ENCODE data around the gene TMEM132D. TPM values are rescaled to one million over a fixed set of nuclear protein-coding genes. Genes with fewer than 3 reads are reported as not detected.
A peak's percentile ranks its signal among the peaks of the same experiment; 100 is the strongest.

TMEM132D gene
- total RNA-seq, 1 experiment from 2014 or later: 0.26 TPM

DNA sequence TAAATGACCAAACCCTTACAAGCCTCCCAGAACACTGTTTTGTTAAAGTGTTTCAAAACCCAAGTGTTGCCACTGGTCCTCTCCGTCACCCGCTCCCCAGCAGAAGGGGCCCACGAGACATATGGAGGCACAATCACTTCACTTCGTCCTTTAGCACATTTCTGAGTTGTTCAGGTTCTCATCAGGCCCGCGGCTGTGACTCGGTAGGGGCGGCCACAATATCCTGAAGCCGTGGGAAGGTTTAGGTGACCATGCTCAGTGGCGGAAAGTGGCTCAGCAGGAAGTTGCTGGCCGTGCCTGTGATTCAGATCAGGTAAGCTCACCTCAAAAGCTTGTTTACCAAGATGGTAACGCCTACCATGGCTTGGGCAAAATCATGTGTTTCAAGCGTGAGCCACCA lies 823.0 kb downstream of the TMEM132D start:
- Histone ChIP-seq H3K27ac (no peak overlapping the region; the same call in 1 of the 2 replicates), H3K4me3 (no peak overlapping the region), H3K4me1 (peaks cover 40% of the 10 kb centered on the region), H3K27me3 (no peaks in the 10 kb centered on the region), H3K36me3 (no peaks in the 10 kb centered on the region), H3K9me3 (replicated peaks) (no peaks in the 10 kb centered on the region)
- no peak for DNase-seq

DNA sequence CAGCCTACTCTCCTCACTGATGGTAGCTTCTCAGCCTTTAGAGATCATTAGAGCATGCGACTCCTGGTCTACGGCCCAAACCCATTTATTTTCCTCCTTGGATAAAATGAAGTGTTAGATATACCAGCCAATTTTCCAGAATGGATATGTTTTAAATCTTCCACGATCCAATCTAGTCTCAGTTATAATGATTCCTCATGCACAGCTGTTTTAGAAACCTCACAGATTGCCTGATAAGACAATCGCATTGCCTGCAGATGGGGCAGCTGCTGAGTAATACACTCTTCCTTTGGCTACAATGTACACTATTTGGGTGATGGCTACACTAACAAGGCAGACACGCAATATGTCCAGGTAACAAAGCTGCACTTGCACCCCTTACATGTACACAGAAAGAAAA lies 823.4 kb downstream of the TMEM132D start:
- Histone ChIP-seq H3K27me3 (no peaks in the 10 kb centered on the region), H3K27ac (peak overlapping the region; percentile 50), H3K4me1 (peaks cover 42% of the 10 kb centered on the region), H3K36me3 (no peaks in the 10 kb centered on the region), H3K9me3 (replicated peaks) (no peaks in the 10 kb centered on the region), H3K4me3 (no peak overlapping the region)
- peak in 1 of 2 experiments; percentile 60 for DNase-seq

- H3K27ac ChIP-seq: no peak overlapping the region
- H3K27me3 ChIP-seq: no peaks in the 10 kb centered on the region
- H3K4me1 ChIP-seq: peaks cover 49% of the 10 kb centered on the region
- DNase-seq: no peak
- H3K4me3 ChIP-seq: no peak overlapping the region
- no peaks in the 10 kb centered on the region for H3K9me3 ChIP-seq (replicated peaks)
- H3K36me3 ChIP-seq: no peaks in the 10 kb centered on the region
Observed at GRCh38 chr12:129079719-129080118, 824.1 kb downstream of the TMEM132D start.

DNA sequence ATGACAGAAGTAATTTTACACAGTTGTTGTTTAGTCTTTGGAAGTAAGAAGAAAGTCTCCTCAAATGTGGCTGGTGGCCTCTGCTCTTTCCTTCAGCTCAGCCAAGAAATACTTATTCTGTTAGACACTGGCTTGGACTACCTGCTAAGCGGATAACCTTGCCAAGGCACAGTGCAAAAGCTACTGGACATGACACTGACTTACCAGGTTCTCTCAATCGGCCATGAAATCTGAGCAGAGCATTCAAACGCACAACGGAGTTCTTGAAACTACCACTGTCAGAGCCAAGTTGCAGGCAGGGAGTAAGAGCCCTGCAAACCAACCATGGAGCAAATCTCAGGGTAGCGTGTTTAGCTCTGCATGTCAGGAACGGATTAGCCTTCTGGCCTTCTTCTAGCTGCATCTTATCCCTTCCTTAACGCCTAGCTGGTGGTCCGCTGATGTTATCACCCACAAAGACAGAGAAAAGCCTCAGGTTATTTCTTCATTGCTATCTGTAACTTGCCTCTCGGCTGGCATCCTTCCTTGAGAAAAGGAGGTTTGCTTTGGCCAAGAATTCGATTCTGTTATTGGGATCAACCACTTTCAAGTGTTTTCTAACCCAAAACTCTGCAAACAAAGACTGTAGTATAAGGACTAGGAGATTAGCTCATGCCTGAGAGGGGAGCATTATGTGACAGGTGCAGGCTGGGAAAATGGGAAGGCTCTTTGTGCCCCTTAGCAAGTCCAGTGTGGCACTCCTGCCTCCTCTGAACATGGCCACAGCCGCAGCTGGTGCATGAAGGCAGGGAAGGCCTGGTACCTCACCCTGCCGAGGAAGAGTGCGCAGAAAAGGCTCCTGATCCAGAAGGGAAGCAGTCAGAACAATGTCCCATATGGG lies 827.1 kb downstream of the TMEM132D start:
- Histone ChIP-seq H3K36me3 (no peaks in the 10 kb centered on the region), H3K27ac (peak overlapping the region; percentile 95), H3K9me3 (replicated peaks) (no peaks in the 10 kb centered on the region), H3K4me3 (peak overlapping the region; percentile 0; the same call in 1 of the 2 replicates), H3K27me3 (no peaks in the 10 kb centered on the region), H3K4me1 (peaks cover 38% of the 10 kb centered on the region)
- peak; percentile 65 to 83 for DNase-seq

- peak overlapping the region; percentile 95 for H3K27ac ChIP-seq
- DNase-seq: peak; percentile 92 to 95
- no peaks in the 10 kb centered on the region for H3K9me3 ChIP-seq (replicated peaks)
- peak overlapping the region; percentile 0; the same call in 1 of the 2 replicates for H3K4me3 ChIP-seq
- H3K36me3 ChIP-seq: no peaks in the 10 kb centered on the region
- H3K4me1 ChIP-seq: peaks cover 35% of the 10 kb centered on the region
- no peaks in the 10 kb centered on the region for H3K27me3 ChIP-seq
Observed at GRCh38 chr12:129075460-129076208, 828.2 kb downstream of the TMEM132D start.

DNA sequence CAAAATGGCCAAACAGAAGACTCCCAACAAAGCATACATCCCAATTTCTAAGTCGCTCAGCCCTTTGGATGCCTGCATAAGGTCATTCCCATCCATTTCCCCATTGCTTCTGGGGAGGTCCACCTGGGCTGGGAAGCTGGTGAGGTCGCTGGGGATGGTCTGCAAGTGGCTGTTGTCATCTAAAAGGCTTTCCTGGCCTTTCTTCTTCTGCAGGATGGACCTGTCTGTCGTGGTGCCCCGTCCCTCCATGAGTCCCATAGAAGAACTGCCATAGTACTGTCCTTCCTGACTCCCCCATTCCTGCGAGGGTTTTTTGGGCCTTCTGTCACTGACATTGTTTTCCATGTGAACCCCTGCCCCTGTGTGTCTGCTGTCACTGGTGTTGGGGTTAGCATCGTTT lies 829.4 kb downstream of the TMEM132D start:
- Histone ChIP-seq H3K36me3 (no peaks in the 10 kb centered on the region), H3K27me3 (no peaks in the 10 kb centered on the region), H3K9me3 (replicated peaks) (no peaks in the 10 kb centered on the region), H3K4me1 (peaks cover 30% of the 10 kb centered on the region), H3K4me3 (no peak overlapping the region), H3K27ac (no peak overlapping the region)
- DNase-seq: no peak

- Histone ChIP-seq H3K4me3 (no peak overlapping the region), H3K36me3 (no peaks in the 10 kb centered on the region), H3K27ac (no peak overlapping the region)
Observed at GRCh38 chr12:129073157-129073915, 830.5 kb downstream of the TMEM132D start.

GRCh38 chr12:129071362-129071761 lies 832.5 kb downstream of the TMEM132D start:
- Histone ChIP-seq H3K27ac (no peak overlapping the region), H3K9me3 (replicated peaks) (no peaks in the 10 kb centered on the region)

More at GRCh38 chr12:129073157-129073915, 830.5 kb downstream of the TMEM132D start:
- H3K4me1 ChIP-seq: peaks cover 30% of the 10 kb centered on the region
- H3K27me3 ChIP-seq: no peaks in the 10 kb centered on the region
- DNase-seq: no peak
- H3K9me3 ChIP-seq (replicated peaks): no peaks in the 10 kb centered on the region

GRCh38 chr12:129069886-129070285 lies 833.9 kb downstream of the TMEM132D start:
- no peaks in the 10 kb centered on the region for H3K9me3 ChIP-seq (replicated peaks)
- H3K4me3 ChIP-seq: no peak overlapping the region
- no peak overlapping the region for H3K27ac ChIP-seq
- no peak for DNase-seq
- peaks cover 10% of the 10 kb centered on the region for H3K4me1 ChIP-seq
- no peaks in the 10 kb centered on the region for H3K27me3 ChIP-seq
- H3K36me3 ChIP-seq: no peaks in the 10 kb centered on the region

More at GRCh38 chr12:129071362-129071761, 832.5 kb downstream of the TMEM132D start:
- no peaks in the 10 kb centered on the region for H3K36me3 ChIP-seq
- DNase-seq: no peak
- no peaks in the 10 kb centered on the region for H3K27me3 ChIP-seq
- H3K4me1 ChIP-seq: peaks cover 14% of the 10 kb centered on the region
- H3K4me3 ChIP-seq: no peak overlapping the region

DNA sequence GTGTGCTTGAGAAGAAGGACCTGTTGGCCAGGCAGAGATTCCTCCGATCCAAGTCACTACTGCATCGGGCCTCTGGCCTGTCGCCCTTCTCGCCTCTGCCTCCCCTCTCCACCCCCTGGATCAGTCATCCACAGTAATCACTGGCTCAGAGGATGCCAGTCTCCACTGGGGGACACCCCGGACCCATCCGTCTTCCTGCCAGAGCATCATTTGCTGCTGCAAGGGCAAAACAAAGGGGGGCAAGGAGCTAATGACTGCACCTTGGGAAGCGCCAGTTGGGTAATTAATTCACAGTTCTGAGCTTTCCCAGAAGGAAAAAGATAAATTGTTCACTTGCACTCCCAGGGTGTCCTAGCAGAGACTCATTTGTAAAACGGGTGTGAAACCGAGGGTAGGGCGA lies 835.1 kb downstream of the TMEM132D start:
- Histone ChIP-seq H3K9me3 (replicated peaks) (no peaks in the 10 kb centered on the region), H3K36me3 (no peaks in the 10 kb centered on the region), H3K4me3 (no peak overlapping the region), H3K4me1 (peaks cover 16% of the 10 kb centered on the region), H3K27me3 (no peaks in the 10 kb centered on the region), H3K27ac (no peak overlapping the region)
- DNase-seq: no peak

- Histone ChIP-seq H3K9me3 (replicated peaks) (0 out of 2 replicates have a peak, but pooled peaks cover 1% of the 10 kb centered on the region), H3K4me1 (peaks cover 21% of the 10 kb centered on the region), H3K4me3 (no peak overlapping the region), H3K27ac (no peak overlapping the region), H3K36me3 (no peaks in the 10 kb centered on the region), H3K27me3 (no peaks in the 10 kb centered on the region)
- peak in 1 of 2 experiments; percentile 32 for DNase-seq
Observed at GRCh38 chr12:129067491-129067890, 836.3 kb downstream of the TMEM132D start.

DNA sequence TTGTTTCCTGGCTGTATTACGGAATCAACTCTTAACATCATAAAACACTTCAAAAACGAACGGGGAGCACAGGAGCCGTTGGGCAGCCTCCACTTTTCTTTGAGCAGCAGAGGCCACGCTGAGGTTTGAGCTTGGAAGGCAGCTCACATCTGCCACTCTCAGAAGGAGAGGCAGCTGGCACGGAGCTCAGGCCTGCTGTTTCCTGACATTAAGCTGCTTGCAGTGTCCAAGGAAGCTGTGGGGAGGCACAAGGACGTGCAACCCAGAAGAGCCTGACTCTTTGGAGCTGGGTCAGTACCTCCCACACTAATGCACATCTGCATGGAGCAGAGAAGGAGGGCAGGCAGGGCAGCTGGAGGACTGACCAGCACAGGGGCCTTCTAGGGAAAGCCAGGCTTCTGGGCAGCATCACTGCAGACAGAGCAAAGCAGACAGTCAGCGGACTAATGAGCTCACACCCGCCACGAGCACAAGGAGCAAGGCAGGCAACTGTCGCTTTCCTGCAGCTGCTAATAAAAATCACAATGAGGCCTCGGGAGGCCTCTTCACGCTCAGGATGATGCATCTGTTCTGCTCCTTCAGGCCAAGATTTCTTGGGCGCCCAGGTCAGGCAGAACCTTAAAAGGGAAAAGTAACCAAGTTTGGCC lies 839.5 kb downstream of the TMEM132D start:
- 0 out of 2 replicates have a peak, but pooled peaks cover 3% of the 10 kb centered on the region for H3K9me3 ChIP-seq (replicated peaks)
- peak; percentile 90 to 95 for DNase-seq
- H3K36me3 ChIP-seq: no peaks in the 10 kb centered on the region
- no peak overlapping the region for H3K4me3 ChIP-seq
- H3K27ac ChIP-seq: peak overlapping the region; percentile 89
- peaks cover 21% of the 10 kb centered on the region for H3K4me1 ChIP-seq
- no peaks in the 10 kb centered on the region for H3K27me3 ChIP-seq

DNA sequence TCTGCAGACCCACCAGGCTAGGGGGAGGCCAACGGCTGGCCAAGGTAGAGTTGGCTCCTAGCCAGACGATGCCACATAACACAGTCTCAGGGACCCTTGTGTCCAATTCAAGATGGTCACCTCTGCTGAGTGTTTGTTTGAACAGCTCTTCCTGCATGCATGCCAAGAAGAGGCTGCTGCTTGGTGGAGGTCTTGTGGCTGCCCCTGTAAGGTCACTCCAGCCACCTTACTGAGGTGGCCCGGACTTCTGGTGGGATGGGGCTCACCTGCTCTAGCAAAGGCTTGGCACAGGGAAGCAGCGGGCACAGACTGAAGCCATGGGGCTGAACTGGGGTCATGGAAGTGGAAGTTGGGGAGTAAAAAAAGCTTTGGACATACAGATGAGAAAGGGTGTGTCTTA lies 840.2 kb downstream of the TMEM132D start:
- peaks cover 21% of the 10 kb centered on the region for H3K4me1 ChIP-seq
- no peaks in the 10 kb centered on the region for H3K36me3 ChIP-seq
- H3K9me3 ChIP-seq (replicated peaks): 0 out of 2 replicates have a peak, but pooled peaks cover 3% of the 10 kb centered on the region
- H3K4me3 ChIP-seq: no peak overlapping the region
- H3K27me3 ChIP-seq: no peaks in the 10 kb centered on the region
- H3K27ac ChIP-seq: peak overlapping the region; percentile 89
- DNase-seq: no peak

DNA sequence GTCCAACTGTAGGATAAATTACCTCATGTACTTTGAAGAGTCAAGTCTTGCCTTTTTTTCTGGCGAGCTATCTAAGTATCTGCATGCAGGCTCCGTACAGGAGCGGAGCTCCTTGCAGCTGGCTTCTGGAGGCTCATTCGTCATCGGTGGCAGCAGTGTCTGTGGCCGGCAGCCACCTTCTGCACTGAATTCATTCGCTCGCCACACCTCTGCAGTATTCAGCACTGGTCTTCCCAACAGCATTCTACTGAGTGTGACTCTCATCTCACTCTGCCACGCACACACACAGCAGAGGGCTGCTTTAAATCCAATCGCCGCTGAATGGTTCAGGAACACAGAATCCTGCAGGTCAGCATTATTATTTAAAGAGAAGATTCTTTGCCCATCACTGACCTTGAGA lies 850.6 kb downstream of the TMEM132D start:
- Histone ChIP-seq H3K36me3 (no peaks in the 10 kb centered on the region), H3K27me3 (no peaks in the 10 kb centered on the region), H3K4me3 (no peak overlapping the region), H3K9me3 (replicated peaks) (no peaks in the 10 kb centered on the region), H3K4me1 (no peaks in the 10 kb centered on the region), H3K27ac (no peak overlapping the region)
- DNase-seq: no peak

Data from SJCRH30 (cell line).